ENCODE data around the gene CYTH1.

The CYTH1 gene

DNA sequence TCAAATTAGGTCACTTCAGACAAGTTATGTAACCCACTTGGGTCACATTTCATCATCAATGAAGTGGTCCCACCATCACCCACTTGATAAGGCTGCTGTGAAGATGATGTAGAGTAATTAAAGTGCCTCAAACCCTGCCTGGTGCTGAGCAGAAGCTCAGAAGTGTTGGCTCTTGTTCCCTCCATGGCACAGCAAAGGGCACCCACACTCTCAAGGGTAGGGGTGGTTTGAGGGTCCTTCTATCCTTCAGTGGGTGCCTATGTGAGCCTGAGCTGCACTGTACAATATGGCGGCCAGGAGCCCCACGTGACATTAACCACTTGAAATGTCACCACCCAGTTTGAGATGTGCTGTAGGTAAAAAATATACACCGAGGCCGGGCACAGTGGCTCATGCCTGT lies 71.5 kb downstream of the CYTH1 start:
- no peak for DNase-seq

DNA sequence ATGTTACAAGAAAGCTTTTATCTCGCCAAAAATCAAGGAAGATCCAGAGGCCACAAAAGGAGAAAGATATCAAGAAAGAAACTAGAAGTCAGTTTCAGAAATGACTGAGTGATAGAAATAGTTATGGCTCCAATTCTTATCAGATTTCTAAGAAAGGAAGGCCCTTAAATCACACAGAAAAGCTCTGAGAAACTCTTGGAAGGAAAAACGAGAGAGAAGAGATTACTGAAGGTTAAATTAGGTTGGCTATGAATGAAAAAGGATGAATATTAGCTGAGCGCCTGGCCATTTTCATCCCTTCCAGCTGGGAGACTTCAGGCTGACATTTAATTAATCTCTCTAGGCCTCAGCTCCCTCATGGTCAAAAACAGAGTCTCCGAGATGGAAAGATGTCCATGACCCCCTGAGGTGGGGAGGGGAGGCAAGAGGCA lies 72.3 kb downstream of the CYTH1 start:
- no peak for DNase-seq

- no peak for DNase-seq
Observed at GRCh38 chr17:78709119-78709681, 72.9 kb downstream of the CYTH1 start.

DNA sequence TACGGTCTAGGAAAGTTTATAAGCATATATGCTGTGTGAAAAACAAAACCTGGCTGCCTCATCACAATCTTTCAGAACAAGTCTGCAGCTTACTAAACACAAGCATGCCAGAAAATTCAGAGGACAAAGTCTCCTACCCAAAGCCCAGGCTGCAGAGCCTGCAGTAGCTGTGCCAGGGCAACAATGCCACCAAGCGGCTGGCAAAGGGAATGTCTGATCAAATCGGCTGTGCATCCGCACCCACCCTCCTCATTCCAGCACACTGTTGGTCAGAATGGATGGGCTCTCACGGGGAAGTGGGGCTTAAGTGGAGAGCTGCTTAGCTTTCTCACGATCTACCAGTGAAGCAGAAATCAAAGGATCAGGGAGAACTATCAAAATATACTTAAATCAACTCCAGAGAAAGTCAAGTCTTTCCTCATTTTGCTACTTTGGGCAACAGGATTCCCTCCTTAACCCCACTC lies 73.5 kb downstream of the CYTH1 start:
- DNase-seq, result peak; percentile 61

DNA sequence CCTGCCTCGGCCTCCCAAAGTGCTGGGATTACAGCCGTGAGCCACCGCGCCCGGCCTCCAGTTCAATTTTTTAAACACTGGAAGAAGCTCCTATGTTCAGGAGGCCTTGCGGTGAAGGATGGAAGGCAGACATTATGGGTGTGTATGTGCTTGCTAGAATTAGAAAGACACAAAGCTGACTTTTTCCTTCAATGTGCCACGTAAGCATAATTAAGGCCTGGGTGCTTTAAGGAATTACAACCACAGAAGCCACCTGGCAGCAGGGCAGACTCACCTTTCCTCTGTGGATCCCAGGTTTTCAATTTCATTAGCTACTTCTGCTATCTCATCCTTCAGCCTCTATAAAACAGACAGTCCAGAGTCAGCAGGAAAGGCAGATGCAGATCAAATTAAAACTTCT lies 74.2 kb downstream of the CYTH1 start:
- DNase-seq, result no peak

DNA sequence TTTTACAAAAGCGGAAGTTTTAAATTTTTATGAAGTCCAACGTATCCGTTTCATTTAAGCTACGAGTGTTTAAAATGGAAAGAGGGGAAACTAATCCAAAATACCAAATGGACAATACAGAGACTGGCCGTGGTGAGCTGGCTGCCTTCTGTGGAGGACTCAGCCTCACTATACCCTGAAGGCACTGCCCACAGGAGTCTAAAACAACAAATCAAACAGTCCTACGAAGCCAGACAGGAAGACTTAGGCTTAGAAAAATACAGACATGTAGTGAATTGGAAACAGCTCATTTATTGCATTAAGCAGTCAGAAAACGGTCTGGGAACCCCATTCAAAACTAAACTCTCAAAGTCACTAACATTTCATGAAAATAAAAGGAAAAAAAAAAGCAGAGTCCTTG lies 75.1 kb downstream of the CYTH1 start:
- DNase-seq, result no peak

GRCh38 chr17:78706271-78706915 lies 75.7 kb downstream of the CYTH1 start:
- no peak for DNase-seq

DNA sequence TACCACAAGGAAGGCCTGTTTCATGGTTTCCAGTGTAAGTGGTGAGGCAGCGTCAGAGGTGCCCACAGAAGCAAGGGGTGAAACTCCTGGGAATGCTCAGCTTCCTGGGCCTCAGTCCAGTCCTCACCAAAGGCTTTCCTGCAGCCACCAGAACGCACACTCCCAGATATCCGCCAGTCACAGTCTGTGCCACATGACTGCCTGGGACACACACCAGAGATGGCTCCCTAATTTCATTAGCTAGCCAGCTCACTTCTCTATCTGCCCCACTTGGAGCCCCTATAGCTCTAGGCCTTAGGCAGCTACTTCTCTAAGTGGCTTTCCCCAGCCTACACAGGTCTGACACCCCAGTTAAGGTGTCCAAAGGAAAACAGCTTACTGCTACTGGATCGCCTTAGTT lies 77.0 kb downstream of the CYTH1 start:
- no peak for DNase-seq

- DNase-seq, result no peak
Observed at GRCh38 chr17:78704594-78704993, 77.5 kb downstream of the CYTH1 start.

DNA sequence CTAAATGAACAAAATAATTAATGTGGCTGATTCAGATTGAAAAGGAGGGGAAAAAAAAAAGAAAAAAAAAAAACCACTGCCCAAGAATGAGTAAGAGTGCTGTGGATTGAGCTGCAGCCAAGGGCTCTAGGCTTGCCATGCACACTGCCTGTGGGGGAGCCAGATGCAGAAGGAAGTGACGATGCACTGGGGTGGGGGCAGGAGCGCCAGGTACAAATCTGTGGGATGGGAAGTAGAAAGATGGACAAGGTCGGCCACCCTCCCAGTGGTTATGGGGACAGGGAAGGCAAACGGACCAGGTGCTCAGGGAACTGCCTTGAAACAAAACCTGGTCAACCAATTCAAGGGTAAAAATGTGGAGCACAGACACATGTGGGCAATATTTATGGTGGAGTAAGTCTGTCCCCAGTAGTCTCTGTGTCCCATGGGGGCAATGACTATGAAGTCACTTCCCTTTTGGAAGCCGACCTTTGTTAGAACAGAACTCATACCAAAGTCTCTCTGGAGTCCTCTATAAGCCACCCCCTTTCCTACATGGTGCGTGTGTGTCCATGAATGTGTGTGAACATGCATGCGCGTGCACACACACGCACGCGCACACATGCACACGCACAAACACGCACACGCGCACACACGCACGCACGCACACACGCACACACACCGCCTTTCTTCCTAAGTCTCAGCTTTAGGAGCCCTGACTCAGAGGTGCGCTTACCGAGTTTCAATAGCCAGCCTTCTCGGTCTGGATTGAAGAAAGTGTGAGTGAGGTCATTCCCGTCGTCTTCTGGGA lies 84.3 kb downstream of the CYTH1 start:
- DNase-seq, result no peak

GRCh38 chr17:78697122-78697521 lies 85.0 kb downstream of the CYTH1 start:
- DNase-seq, result no peak

DNA sequence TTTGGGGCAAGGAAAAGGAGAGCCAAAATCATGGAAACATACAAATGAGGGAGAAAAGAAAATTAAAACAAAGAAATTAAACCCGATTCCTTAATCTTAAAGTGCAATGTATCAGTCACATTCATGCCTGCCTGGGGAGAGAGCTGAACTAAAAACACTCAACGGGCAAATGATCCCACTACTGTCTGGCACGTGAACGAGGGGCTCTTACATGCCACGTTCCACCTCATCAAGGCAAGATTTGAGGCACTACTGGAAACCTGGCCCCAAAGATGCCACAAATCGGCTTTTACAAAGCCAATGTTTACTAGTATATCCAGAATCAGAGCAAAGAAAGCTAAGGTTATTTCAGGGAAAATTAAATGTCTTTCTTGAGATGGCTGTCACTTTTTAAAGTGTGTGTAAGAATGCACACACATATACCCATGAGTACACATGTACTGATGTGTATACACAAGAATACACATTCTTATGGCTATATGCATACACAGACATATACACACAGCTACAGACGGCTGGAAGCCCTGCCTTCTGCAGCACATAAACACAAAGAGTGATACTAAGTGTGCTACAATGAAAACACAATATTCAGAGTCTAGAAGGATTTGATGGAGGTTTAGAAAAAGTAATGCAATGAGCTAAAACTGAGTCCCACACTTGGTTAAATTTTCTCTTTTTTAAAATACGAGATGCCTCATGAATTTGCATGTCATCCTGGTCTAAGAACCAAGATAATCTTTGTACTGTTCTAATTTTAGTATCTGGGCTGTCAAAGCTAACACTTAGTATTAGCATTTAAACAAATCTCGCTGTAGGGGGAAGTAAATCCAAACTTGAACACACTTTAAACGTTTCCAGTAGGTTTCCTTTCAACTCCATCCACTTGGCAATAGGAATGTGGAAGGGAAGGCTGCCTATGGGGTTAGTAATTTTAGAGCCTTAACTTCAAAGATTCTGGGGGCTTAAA lies 85.8 kb downstream of the CYTH1 start:
- no peak for DNase-seq

DNA sequence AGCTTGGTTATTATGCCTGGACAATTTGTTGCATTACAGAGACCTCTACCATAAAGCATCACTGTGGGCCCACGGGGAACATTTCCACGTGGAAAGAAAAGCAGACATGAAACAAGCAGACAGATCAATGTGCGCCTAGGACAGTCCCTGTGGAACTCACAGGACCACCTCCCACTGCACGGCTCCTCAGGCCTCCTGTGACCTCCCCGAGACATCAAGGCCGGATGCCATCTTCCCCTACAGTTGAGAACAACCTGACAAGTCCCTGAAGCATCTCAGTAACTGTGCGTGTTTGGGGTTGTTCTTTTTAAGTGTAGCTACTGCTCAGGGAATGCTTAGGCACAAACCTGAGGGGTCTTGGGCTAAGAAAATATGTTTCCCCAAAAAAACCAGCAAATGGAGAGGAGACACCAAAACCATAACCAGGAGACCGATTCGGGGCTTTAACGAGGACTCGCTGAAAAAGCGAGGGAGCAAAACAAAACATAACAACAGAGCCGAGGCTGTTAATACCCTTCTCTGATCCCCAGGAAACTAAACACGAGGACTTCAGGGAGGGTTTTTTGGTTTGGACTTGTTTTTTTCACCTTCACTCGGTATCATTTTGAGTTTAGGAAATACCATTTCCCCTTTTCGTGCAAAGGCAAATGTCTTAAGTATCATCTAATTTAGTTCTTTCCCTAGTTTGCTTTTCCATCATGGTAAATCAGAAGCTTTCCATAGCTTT lies 87.1 kb downstream of the CYTH1 start:
- DNase-seq, result no peak

DNA sequence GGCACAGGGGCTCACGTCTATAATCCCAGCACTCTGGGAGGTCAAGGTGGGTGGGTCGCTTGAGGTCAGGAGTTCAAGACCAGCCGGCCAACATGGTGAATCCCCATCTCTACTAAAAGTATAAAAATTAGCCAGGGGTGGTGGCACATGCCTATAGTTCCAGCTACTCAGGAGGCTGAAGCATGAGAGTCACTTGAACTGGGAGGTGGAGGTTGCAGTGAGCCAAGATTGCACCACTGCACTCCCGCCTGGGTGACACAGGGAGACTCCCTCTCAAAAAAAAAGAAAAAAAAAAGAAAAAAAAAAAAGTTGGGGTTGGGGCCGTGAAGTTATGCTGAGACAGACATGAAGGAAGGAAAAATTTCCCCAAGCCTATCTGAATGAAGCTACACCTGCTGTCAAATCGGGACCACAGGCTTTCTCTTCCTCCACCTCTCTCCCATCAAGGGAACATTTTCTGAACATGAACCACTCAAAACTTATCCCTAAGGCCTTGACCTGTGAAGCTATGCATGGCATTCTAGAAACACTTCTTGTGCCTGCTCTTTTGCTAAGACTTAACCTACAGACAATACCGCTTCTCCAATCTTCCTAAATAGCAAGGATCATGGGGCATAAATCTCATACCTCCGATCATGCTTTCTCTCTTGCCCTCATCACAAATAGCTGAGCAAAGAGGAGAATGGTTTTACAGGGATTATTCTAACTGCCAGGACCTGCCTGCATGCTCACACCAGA lies 88.6 kb downstream of the CYTH1 start:
- no peak for DNase-seq

GRCh38 chr17:78692460-78693010 lies 89.5 kb downstream of the CYTH1 start:
- no peak for DNase-seq

DNA sequence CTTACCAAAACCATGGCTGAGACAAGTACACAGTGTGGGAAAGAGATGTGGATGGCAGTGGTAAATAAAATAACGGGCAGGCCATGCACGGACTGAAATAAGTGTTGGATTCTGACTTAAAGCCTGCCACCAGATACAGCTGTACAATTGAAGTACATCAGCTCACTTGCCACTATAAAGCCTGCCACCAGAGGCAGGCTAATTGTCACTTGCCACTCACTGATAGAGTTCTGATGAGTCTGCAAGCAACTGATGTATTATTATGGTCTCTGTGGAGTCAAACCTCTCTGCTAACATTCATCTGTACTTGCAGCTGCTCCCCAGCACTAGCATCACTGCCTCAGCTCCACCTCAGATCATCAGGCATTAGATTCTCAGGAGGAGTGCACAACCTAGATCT lies 93.0 kb downstream of the CYTH1 start:
- DNase-seq, result no peak

GRCh38 chr17:78687944-78688343 lies 94.1 kb downstream of the CYTH1 start:
- DNase-seq, result no peak

DNA sequence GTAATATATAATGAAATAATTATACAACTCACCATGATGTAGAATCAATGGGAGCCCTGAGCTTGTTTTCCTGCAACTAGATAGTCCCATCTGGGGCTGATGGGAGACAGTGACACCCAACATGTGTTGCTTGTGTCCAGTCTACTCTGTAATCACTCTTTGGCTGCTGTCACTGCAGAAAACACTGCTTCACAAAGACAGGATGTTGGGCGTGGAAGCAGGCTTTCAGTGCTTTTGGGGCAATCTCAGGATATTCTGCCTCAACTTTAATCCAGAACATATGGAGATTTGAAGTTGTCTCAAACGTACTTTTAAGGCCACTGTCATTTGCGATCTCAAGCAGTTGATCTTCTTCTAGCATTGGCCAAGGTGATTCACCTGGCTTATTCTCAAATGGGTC lies 94.9 kb downstream of the CYTH1 start:
- no peak for DNase-seq

- no peak for DNase-seq
Observed at GRCh38 chr17:78684026-78684425, 98.0 kb downstream of the CYTH1 start.

DNA sequence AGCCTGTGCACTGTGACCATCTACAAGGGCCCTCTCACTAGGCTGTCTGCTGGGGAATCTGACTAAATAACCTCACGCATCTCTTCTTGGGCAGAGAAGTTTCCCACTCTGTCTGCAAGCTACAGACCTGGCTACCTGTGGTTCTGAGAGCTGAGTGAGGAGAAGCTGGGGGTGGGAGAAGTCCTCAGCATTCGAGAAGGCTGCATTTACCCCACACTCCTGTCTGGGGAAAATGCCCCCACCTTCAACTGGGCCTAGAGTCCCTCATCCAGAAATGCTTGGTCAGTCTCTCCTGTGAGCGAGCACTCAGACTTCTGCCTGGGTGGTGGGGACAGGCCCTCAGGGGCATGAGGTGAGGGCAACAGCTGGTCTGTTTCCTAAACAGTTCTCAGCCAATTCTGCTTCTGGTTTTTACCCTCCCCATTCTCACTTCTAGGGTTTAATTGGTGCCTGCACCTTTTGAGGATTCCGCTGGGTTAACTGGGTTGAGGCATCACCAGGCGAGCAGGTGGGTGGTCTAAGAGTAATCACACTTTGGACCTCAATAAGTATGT lies 98.6 kb downstream of the CYTH1 start:
- no peak for DNase-seq

DNA sequence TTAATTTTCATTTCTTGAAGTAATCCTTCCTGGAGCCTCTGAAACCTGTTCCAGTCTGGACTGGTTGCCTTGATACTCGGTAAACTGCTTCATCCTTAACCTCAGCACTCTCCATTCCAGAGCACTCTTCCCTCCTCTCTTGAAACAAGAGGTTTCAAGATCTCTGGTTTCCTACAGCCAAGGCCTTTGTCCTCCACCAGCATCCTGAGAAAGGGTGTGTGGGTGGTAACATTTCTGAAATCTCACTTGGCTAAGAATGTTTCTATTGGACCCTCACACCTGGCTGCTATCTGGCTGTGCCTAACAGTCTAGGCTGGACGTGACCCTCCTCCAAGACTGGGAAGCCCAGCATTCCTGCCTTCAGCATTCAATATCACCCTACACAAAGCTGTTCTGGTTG lies 99.7 kb downstream of the CYTH1 start:
- DNase-seq, result no peak
